MM.1S (cell line): Measurements from ENCODE around the gene PEX5.

Experiments
- DNase-seq: peaks from one replicate; pipeline ENCODE4 v3.0.0-alpha.2; 2015
- H2AFZ ChIP-seq: fragments of 300-600 bp; sonication (generic); 2 replicates; pipeline ENCODE4 v1.6.0; 2016; ENCODE audit warnings: antibody characterized with exemption, low read length
- H3F3A ChIP-seq: fragments of 300-600 bp; sonication (generic); 2 replicates; pipeline ENCODE4 v1.6.1; 2016; ENCODE audit warnings: mild to moderate bottlenecking, antibody characterized with exemption, low read length, moderate library complexity, mixed read lengths; ENCODE audit not compliant: insufficient read depth
- H3K27ac ChIP-seq: fragments of 300-600 bp; sonication (generic); 2 replicates; pipeline ENCODE4 v1.5.1; 2016; ENCODE audit warnings: mild to moderate bottlenecking, low read length
- H3K27me3 ChIP-seq: fragments of 300-600 bp; sonication (generic); replicated peaks from 2 replicates; pipeline ENCODE4 v1.6.0; 2016; ENCODE audit warnings: low read length; ENCODE audit not compliant: insufficient read depth
- H3K36me3 ChIP-seq: fragments of 300-600 bp; sonication (generic); replicated peaks from 2 replicates; pipeline ENCODE4 v1.6.1; 2016; ENCODE audit warnings: mild to moderate bottlenecking, low read length, mixed read lengths; ENCODE audit not compliant: insufficient read depth
- H3K4me1 ChIP-seq: fragments of 300-600 bp; sonication (generic); 2 replicates; pipeline ENCODE4 v1.6.1; 2016; ENCODE audit warnings: low read length, mixed read lengths
- H3K4me2 ChIP-seq: fragments of 300-600 bp; sonication (generic); 2 replicates; pipeline ENCODE4 v1.6.0; 2016; ENCODE audit warnings: low read depth, low read length
- H3K4me3 ChIP-seq: fragments of 300-600 bp; sonication (generic); 2 replicates; pipeline ENCODE4 v1.5.1; 2016; ENCODE audit warnings: low read length, mixed read lengths
- H3K79me2 ChIP-seq: fragments of 300-600 bp; sonication (generic); 2 replicates; pipeline ENCODE4 v1.6.1; 2016; ENCODE audit warnings: mixed run types, low read length, mixed read lengths
- H3K9ac ChIP-seq: fragments of 300-600 bp; sonication (generic); 2 replicates; pipeline ENCODE4 v1.6.1; 2016; ENCODE audit warnings: low read length, mixed read lengths
- H3K9me2 ChIP-seq: fragments of 300-600 bp; sonication (generic); replicated peaks from 2 replicates; pipeline ENCODE4 v1.6.1; 2016; ENCODE audit warnings: mild to moderate bottlenecking, low read length, mixed read lengths; ENCODE audit not compliant: insufficient read depth
- H3K9me3 ChIP-seq: fragments of 300-600 bp; sonication (generic); replicated peaks from 2 replicates; pipeline ENCODE4 v1.6.1; 2016; ENCODE audit warnings: mild to moderate bottlenecking, low read length, mixed read lengths; ENCODE audit not compliant: insufficient read depth
- H4K20me1 ChIP-seq: fragments of 300-600 bp; sonication (generic); 2 replicates; pipeline ENCODE4 v1.6.1; 2016; ENCODE audit warnings: mild to moderate bottlenecking, low read length, moderate library complexity, mixed read lengths; ENCODE audit not compliant: insufficient read depth
- CTCF ChIP-seq: fragments of 300-600 bp; sonication (generic); IDR thresholded peaks from 2 replicates; pipeline ENCODE4 v1.5.1; 2016; ENCODE audit warnings: antibody characterized with exemption, low read length, mixed read lengths
- EZH2 ChIP-seq: fragments of 300-600 bp; sonication (generic); optimal IDR thresholded peaks from 2 replicates; pipeline ENCODE3; 2017; ENCODE audit warnings: low read depth, mild to moderate bottlenecking, antibody characterized with exemption, low read length, mixed read lengths
- EZH2phosphoT487 ChIP-seq: fragments of 300-600 bp; sonication (generic); IDR thresholded peaks from 2 replicates; pipeline ENCODE4 v1.6.1; 2018; ENCODE audit warnings: antibody characterized with exemption, low read length

The PEX5 gene

DNA sequence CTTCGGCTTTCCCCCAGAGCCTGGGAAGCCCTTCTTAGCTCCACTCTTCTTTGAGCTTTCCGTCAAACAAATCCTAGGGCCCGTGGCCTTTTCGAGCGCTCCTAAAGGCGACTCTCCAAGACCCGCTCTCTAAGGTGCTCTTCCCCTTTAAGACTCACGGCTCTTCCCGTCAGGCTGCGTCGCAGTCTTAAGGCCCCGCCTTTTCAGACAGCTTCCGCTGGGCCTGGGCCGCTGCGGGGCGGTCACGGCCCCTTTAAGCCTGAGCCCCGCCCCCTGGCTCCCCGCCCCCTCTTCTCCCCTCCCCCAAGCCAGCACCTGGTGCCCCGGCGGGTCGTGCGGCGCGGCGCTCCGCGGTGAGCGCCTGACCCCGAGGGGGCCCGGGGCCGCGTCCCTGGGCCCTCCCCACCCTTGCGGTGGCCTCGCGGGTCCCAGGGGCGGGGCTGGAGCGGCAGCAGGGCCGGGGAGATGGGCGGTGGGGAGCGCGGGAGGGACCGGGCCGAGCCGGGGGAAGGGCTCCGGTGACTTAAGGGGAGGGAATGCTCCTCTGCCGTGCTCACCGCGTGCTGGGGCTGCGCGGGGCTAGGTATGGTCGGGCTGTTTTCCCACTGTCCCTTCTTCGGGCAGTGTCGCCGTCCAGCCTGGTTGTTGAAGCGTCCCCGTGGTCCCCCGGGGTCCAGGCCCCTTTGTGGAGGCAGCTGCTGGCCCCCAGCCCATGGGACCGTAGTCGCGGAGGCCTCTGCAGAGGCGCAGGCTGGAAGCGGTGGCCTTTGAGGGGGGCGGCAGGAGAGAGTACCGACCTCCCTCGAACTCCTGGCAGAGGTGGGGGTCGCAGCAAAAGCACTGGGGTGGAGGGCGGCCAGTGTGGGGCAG is at the start of gene PEX5:
Gene PEX5, plus strand, starts transcription at position 289 of the 870 bp plus-strand sequence. CDS start 692 bp downstream, outside the sequence.
- peak; percentile 97 for DNase-seq
- Histone ChIP-seq H2AFZ (peak within 1 kb of the TSS; percentile 89), H3F3A (no peaks in the 10 kb centered on the region; the same call in 1 of the 2 replicates), H3K4me1 (peaks cover 8% of the 10 kb centered on the region), H4K20me1 (no peaks in the 10 kb centered on the region), H3K79me2 (peaks cover 6% of the 10 kb centered on the region), H3K9ac (peak within 1 kb of the TSS; percentile 79), H3K4me3 (peak within 1 kb of the TSS; percentile 95), H3K4me2 (peak within 1 kb of the TSS; percentile 97), H3K27me3 (no peaks in the 10 kb centered on the region), H3K36me3 (no peaks in the 10 kb centered on the region), H3K27ac (peak within 1 kb of the TSS; percentile 5; the same call in 1 of the 2 replicates), H3K9me3 (no peaks in the 10 kb centered on the region), H3K9me2 (no peaks in the 10 kb centered on the region)
- TF ChIP-seq EZH2phosphoT487 (no peak), CTCF (no peak), EZH2 (no peak)

DNA sequence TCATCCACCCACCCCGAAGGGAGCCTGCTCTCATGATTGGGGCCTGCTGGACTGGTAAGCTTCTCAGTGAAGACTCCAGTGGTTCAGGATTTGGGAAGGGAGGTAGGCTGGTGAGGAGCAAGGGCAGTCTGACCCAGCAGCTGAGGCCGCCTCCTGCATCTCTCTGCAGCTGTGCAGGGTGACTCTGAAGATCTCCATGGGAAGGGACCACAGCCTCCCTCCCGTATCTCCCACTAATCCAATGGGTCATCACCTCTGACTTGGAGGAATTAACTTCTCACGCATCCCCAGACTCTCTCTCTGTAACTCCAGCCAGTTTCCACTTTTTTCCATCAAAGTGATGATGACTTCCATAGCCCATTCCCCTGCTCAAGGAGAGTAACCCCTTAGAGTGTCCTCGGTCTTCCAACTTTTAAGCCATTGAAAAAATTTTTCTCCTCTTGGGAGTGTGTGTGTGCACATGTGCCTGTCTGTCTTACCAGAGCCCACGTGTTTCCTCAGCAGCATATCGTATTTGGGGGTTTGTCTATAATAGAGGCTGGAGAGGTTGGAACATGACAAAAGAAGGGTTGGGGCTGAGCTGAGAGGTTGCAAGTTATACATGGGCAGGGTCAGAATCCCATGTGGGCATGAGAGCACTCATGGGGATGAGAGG is 48.0 kb upstream of the PEX5 start:
- Histone ChIP-seq H3K9ac (no peak overlapping the region), H3K4me1 (0 out of 2 replicates have a peak, but pooled peaks cover 4% of the 10 kb centered on the region), H3K79me2 (no peaks in the 10 kb centered on the region), H3K27me3 (no peaks in the 10 kb centered on the region), H3K4me2 (peak overlapping the region; percentile 60), H3F3A (no peaks in the 10 kb centered on the region), H3K4me3 (no peak overlapping the region), H3K9me2 (no peaks in the 10 kb centered on the region), H4K20me1 (no peaks in the 10 kb centered on the region), H3K36me3 (no peaks in the 10 kb centered on the region), H2AFZ (peak overlapping the region; percentile 43; the same call in 1 of the 2 replicates), H3K9me3 (no peaks in the 10 kb centered on the region), H3K27ac (no peak overlapping the region)
- TF ChIP-seq CTCF: no peak
- no peak for TF ChIP-seq EZH2phosphoT487
- no peak for TF ChIP-seq EZH2
- DNase-seq: no peak

- no peaks in the 10 kb centered on the region for H3F3A ChIP-seq
- H4K20me1 ChIP-seq: no peaks in the 10 kb centered on the region
- H3K27ac ChIP-seq: no peak overlapping the region
- no peaks in the 10 kb centered on the region for H3K27me3 ChIP-seq
- peak; percentile 74 for DNase-seq
- TF ChIP-seq EZH2phosphoT487 (no peak), CTCF (peak; percentile 84)
- no peaks in the 10 kb centered on the region for H3K36me3 ChIP-seq
- H3K9ac ChIP-seq: no peak overlapping the region
- H3K4me3 ChIP-seq: no peak overlapping the region
- H3K4me2 ChIP-seq: peak overlapping the region; percentile 60
- no peaks in the 10 kb centered on the region for H3K9me2 ChIP-seq
- H3K9me3 ChIP-seq: no peaks in the 10 kb centered on the region
- peak overlapping the region; percentile 43; the same call in 1 of the 2 replicates for H2AFZ ChIP-seq
- no peaks in the 10 kb centered on the region for H3K79me2 ChIP-seq
- H3K4me1 ChIP-seq: 0 out of 2 replicates have a peak, but pooled peaks cover 4% of the 10 kb centered on the region
Observed at GRCh38 chr12:7142056-7142644, 47.3 kb upstream of the PEX5 start.
